B cell (primary cell): ENCODE measurements around the gene RBMS3.

Source experiments
- EZH2 ChIP-seq: IDR thresholded peaks from 2 replicates; pipeline ENCODE4 v1.6.1; 2012; ENCODE audit warnings: borderline replicate concordance, low read depth, mild to moderate bottlenecking, moderate library complexity, low read length; ENCODE audit not compliant: insufficient read depth, poor library complexity, severe bottlenecking
- TF ChIP-seq, protein P1 (sequence below): fragments of 200-600 bp; IDR thresholded peaks from one replicate; pipeline ENCODE4 v1.8.0; 2022; ENCODE audit warnings: antibody characterized with exemption, mild to moderate bottlenecking

- TF ChIP-seq, protein P1, sequence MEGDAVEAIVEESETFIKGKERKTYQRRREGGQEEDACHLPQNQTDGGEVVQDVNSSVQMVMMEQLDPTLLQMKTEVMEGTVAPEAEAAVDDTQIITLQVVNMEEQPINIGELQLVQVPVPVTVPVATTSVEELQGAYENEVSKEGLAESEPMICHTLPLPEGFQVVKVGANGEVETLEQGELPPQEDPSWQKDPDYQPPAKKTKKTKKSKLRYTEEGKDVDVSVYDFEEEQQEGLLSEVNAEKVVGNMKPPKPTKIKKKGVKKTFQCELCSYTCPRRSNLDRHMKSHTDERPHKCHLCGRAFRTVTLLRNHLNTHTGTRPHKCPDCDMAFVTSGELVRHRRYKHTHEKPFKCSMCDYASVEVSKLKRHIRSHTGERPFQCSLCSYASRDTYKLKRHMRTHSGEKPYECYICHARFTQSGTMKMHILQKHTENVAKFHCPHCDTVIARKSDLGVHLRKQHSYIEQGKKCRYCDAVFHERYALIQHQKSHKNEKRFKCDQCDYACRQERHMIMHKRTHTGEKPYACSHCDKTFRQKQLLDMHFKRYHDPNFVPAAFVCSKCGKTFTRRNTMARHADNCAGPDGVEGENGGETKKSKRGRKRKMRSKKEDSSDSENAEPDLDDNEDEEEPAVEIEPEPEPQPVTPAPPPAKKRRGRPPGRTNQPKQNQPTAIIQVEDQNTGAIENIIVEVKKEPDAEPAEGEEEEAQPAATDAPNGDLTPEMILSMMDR, result no peak
- no peak for TF ChIP-seq EZH2
These were observed at the start of gene RBMS3 for GRCh38 chr3:29280404-29281093.
